ENCODE results near the gene SOAT2.
A peak's percentile ranks its signal among the peaks of the same experiment; 100 is the strongest.

SOAT2 gene

GRCh38 chr12:53077030-53077429 is 26.3 kb upstream of the SOAT2 start:
- in situ Hi-C loops (cut with MboI; ENCODE audit: low pct_unique_long_range_greater_than_20kb, low sequenced_read_pairs, unreplicated experiment) = no loop called here
- DNase-seq (ENCODE audit: low spot score) = no peak
- TF ChIP-seq CTCF (IDR thresholded peaks at IDR 0.05; ENCODE audit: extremely low read depth, insufficient read depth, missing control alignments) = no peak

GRCh38 chr12:53078425-53079225 is 24.7 kb upstream of the SOAT2 start:
- in situ Hi-C loops (cut with MboI; ENCODE audit: low pct_unique_long_range_greater_than_20kb, low sequenced_read_pairs, unreplicated experiment) = no loop called here
- no peak for DNase-seq (ENCODE audit: low spot score)

GRCh38 chr12:53079226-53080117 is 23.8 kb upstream of the SOAT2 start, which contains the start of gene SPRYD3:
TSS of gene SPRYD3 (minus strand) at chr12:53079390. CDS start at chr12:53079333, 57 bp downstream.
- TF ChIP-seq CTCF (IDR thresholded peaks at IDR 0.05; ENCODE audit: extremely low read depth, insufficient read depth, missing control alignments) = no peak
- DNase-seq (ENCODE audit: low spot score) = peak; percentile 100
- in situ Hi-C loops (cut with MboI; ENCODE audit: low pct_unique_long_range_greater_than_20kb, low sequenced_read_pairs, unreplicated experiment) = no loop called here

More at GRCh38 chr12:53078425-53079225, 24.7 kb upstream of the SOAT2 start:
- no peak for TF ChIP-seq CTCF (IDR thresholded peaks at IDR 0.05; ENCODE audit: extremely low read depth, insufficient read depth, missing control alignments)

GRCh38 chr12:53082637-53083175 is 20.6 kb upstream of the SOAT2 start:
- no peak for TF ChIP-seq CTCF (IDR thresholded peaks at IDR 0.05; ENCODE audit: extremely low read depth, insufficient read depth, missing control alignments)
- no peak for DNase-seq (ENCODE audit: low spot score)
- in situ Hi-C loops (cut with MboI; ENCODE audit: low pct_unique_long_range_greater_than_20kb, low sequenced_read_pairs, unreplicated experiment) = no loop called here

GRCh38 chr12:53086361-53086760 is 16.9 kb upstream of the SOAT2 start:
- DNase-seq (ENCODE audit: low spot score) = no peak
- in situ Hi-C loops (cut with MboI; ENCODE audit: low pct_unique_long_range_greater_than_20kb, low sequenced_read_pairs, unreplicated experiment) = no loop called here
- TF ChIP-seq CTCF (IDR thresholded peaks at IDR 0.05; ENCODE audit: extremely low read depth, insufficient read depth, missing control alignments) = no peak

GRCh38 chr12:53090105-53090504 is 13.2 kb upstream of the SOAT2 start:
- in situ Hi-C loops (cut with MboI; ENCODE audit: low pct_unique_long_range_greater_than_20kb, low sequenced_read_pairs, unreplicated experiment) = no loop called here
- no peak for TF ChIP-seq CTCF (IDR thresholded peaks at IDR 0.05; ENCODE audit: extremely low read depth, insufficient read depth, missing control alignments)
- no peak for DNase-seq (ENCODE audit: low spot score)

Data from GM13977 (cell line).